Activated CD4-positive, alpha-beta T cell treated with anti-CD3 and anti-CD28 coated beads, Interleukin-2, amount 50 U/mL, for 16 hours (primary cell): ENCODE measurements around the gene ADK.
"Not testable (repeated sequence)": the region's sequence is repeated elsewhere in the genome, so short reads cannot be mapped to it uniquely, and the experiment has no call there.

Source experiments
- DNase-seq: peaks from one replicate; pipeline ENCODE4 v3.0.0-alpha.2; 2020

ADK gene

DNA sequence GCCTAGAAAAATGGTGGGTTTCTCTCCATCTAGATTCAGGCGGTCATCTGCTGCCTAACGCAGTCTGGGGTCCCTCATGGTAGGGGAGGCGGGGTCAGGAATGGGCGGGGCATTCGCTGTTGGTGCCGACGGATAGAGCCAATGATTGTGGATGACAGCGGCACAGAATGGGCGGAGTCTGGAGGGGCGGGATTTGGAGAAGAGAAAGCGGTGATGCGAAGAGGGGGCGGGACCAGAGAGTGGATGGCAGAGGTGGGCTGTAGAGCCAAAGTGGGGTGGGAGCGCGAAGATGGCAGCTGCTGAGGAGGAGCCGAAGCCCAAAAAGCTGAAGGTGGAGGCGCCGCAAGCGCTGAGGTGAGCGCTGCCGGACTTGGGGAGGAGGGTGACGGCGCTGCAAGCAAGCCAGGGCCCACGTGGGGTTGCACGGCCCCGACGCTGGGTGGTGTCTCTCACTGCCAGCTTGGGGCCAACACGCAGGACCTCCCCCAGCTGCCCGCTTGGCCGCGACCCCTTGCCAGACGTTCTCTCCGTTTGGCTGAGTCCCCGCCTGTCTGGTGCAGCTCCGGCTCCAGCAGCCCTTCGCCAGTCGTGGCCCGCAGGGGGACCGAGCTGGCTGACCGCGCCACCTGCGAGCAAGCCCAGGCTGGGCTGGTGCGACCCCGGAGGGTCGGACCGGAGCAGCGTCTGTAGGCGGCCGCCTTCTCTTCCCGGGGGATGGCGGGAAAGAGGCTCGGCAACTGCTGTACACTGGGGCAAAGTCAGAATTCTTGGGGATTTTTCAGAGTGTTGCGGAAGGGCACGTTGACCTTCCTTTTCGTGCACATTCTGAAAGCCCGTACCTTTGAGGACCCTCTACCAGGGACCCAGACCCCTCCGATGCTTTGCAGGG, at the start of gene ADK:
ADK (plus strand) TSS at position 232 of the 889 bp plus-strand sequence; CDS start at position 290, 58 bp downstream.
- DNase-seq = peak; percentile 99

GRCh38 chr10:74103560-74104258, 47.3 kb upstream of the ADK start:
- peak; percentile 45 for DNase-seq

GRCh38 chr10:74104480-74104879, 46.5 kb upstream of the ADK start:
- DNase-seq = no peak

DNA sequence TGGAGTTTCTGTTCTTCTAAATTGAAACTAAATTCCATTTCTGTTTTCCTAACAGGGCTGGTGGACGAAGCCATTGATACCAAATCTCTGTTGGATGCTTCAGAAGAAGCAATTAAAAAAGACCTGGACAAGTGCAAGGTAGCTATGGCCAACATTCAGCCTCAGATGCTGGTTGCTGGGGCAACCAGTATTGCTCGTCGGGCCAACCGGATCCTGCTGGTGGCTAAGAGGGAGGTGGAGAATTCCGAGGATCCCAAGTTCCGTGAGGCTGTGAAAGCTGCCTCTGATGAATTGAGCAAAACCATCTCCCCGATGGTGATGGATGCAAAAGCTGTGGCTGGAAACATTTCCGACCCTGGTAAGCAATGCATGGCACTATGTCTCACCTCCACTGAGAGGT, 46.0 kb upstream of the ADK start:
- DNase-seq = no peak

DNA sequence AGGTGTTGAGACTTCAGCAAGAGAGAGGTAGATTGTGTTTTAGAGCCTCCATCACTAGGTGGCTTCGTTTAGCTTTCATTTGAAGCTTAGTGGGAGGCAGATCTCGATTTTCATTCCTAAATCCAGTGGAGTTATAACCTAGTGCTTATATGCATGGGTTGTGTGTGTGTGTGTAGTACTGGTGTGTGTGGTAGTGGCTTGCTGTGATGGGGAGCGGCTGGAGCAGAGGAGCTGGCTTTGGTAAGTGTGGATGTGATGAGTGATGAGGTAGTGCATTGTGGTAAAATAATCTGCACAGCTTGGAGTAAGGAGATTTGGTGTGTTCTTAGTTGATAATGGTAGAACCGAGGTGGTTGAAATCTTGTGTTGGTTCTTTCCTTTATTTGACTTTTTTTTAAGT, 43.6 kb upstream of the ADK start:
- DNase-seq = no peak

GRCh38 chr10:74109452-74109851, 41.6 kb upstream of the ADK start:
- DNase-seq = no peak

GRCh38 chr10:74110120-74110519, 40.9 kb upstream of the ADK start:
- no peak for DNase-seq

DNA sequence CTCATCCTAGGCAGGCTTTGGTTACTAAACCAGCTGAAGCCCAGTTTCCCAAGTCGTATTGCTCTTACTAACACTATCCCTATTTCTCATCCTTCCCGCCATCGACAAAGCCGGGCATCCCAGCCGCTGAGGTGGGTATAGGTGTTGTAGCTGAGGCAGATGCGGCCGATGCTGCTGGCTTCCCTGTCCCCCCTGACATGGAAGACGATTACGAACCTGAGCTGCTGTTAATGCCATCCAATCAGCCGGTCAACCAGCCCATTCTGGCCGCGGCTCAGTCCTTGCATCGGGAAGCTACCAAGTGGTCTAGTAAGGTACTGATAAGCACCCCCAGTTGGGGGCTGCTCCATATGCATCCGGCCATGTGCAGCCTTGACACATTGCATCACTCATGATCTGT, 39.2 kb upstream of the ADK start:
- DNase-seq = no peak

DNA sequence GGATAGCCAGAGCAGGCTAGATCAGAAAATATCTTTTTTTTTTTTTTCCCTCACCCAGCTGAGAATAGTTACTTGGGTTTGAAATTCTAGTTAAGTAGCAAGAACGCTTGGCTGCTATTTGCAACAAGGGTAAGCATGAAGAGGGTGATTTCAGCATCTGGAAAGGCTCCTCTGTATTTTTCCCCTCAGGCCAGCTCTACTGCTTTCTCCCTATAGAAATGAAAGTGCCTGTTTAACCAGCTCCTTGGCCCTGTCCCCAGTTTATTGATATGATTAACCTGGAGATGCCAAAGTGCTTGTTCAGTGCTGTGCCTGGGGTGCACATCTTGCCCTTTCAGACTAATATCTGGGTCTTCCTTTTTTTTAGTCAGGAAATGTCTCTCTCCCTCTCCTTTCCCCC, 37.5 kb upstream of the ADK start:
- DNase-seq = no peak

- no peak for DNase-seq
Observed at GRCh38 chr10:74114041-74114448, 37.0 kb upstream of the ADK start.

DNA sequence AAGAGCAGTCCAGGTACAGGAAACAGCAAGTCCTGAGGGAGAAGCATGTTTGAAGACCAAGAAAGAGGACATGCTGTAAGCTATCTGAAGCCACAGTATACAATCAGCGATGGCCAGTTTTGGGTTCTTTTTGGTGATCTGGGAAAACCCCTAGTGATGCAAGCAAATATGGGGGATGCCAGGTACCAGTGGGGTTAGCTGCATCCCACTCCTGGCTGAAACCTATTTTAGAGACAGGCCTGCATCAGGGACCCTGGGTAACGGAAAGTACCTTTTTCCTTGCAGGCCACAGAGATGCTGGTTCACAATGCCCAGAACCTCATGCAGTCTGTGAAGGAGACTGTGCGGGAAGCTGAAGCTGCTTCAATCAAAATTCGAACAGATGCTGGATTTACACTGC, 33.3 kb upstream of the ADK start:
- no peak for DNase-seq

GRCh38 chr10:74118804-74119203, 32.2 kb upstream of the ADK start:
- DNase-seq = no peak

- DNase-seq = no peak
Observed at GRCh38 chr10:74120911-74121310, 30.1 kb upstream of the ADK start.

- DNase-seq = no peak
Observed at GRCh38 chr10:74121368-74121767, 29.7 kb upstream of the ADK start.

DNA sequence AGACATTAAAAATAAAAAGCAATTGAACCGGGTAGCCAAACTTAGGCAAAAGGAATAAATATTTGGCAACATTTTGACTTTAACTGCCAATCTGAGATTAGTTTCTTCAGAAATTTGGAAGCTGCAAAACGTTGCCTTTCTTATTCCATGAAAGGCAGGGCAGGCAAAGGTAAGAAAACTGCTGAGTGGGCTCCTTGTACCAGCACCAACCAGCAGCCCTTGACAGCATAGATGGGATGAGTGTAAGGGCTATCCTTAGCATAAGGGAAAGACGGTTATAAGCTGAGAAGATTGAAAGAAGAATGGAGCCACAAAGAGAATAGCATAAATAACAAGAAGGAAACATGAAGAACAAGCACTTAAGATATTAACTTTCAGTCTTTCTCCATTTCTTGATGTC, 29.0 kb upstream of the ADK start:
- no peak for DNase-seq

DNA sequence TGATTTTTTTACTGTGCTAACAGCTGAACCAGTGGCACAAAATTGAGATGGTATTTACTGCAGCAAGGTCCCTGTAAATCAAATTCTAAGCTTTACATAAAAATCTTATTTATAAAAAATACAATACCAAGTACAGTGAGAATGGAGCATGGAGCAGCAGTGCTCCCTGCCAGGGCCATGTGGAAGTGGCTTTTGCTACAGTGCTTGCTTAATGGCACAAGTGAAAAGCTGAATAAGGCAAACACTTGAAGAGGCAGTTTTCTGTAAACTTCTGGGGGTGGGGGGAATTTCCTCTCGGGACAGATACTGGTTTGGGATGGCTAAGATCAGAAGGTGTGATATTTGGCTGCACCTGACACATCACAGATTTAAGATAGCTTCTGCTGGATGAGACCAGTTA, 27.9 kb upstream of the ADK start:
- DNase-seq = no peak

GRCh38 chr10:74133923-74134820, 16.8 kb upstream of the ADK start:
- no peak for DNase-seq

GRCh38 chr10:74135452-74135851, 15.6 kb upstream of the ADK start:
- DNase-seq = no peak

GRCh38 chr10:74137992-74138391, 13.0 kb upstream of the ADK start:
- DNase-seq = no peak

DNA sequence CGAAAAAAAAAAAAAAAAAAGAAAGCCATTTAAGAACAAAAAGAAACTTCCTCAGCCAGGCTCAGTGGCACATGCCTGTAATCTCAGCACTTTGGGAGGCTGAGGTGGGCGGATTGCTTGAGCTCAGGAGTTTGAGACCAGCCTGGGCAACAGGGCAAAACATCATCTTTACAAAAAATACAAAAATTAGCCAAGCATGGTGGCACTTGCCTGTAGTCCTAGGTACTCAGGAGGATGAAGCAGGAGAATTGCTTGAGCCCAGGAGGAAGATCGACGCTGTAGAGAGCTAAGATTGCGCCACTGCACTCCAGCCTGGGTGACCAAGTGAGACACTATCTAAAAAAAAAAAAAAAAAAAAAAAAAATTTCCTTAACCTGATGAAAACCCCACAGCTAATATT, 12.4 kb upstream of the ADK start:
- not testable (repeated sequence) for DNase-seq

GRCh38 chr10:74139981-74140380, 11.0 kb upstream of the ADK start:
- DNase-seq = no peak

DNA sequence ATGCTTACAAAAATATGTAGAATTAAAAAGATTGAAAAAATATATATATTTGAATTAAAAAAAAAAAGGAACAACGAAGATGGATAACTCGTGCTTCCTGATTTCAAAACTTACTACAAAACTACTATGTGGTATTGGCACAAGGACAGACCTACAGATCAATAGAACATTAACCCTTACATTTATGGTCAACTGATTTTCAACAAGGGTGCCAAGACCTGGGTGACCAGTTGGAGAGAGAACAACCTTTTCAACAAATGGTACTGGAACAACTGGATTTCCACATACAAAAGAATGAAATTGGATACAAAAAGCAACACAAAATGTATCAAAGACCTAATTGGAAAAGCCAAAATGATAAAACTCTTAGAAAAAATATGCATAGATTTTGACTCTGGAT, 10.5 kb upstream of the ADK start:
- no peak for DNase-seq

DNA sequence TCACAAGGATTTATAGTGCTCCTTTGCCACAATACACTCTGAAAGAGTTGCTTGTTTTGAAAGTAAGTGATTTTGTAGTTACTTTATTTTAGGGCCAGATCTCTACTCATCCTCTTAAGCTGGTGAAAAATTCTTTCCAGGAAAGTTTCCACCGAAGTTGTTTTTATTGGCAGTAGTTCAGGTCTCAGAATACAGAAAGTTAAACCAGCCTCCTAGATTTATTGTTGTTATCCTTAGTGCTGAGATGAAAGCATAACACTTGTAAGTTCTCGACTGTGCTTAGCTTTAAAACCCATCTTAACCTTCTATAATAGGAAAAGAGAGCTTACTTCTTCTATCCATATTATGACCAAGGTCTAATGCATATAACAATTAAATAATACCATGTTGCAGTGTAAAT, 5.9 kb upstream of the ADK start:
- DNase-seq = no peak
